HG03060 (cell line): ENCODE results near the gene MALRD1.

ENCODE experiments used
- ATAC-seq: cut with Tn5 transposase; IDR thresholded peaks from one replicate; pipeline ENCODE4 v1.9.1; 2021; ENCODE audit warnings: low read depth, moderate number of reproducible peaks; ENCODE audit not compliant: unreplicated experiment

MALRD1 gene

DNA sequence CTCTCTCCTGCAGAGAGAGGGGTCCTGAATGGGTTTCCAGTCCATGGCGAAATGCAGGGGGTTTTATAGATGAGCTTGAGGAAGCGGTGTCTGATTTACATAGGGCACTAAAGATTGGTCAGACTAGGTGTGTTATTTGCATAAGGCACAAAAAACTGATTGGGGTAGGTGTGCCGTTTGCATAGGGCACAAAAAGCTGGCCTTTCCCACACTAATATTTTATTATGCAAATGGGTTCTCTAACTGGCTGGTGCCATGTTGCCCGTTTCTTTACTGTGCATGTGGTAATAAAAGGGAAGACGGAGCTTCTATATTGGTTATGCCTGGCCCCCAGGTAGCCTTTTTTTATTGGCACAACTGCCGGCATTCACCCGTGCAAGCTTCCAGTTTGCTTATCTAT is 50.2 kb downstream of the MALRD1 start:
- ATAC-seq: no peak

DNA sequence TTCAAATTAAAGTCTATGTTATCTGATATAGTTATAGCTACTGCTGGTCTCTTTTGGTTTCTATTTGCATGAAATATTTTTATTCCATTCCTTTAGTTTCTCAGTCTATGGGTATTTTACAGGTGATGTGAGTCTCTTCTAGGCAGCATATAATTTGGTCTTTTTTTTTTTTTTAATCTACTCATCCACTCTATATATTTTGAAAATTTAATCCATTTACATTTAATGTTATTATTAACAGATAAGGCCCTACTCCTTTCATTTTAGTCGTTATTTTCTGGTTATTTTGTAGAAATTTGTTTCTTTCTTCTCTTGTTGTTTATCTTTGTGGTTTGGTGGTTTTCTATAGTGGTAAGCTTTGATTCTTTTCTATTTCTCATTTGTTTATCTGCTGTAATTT is 58.8 kb downstream of the MALRD1 start:
- no peak for ATAC-seq

DNA sequence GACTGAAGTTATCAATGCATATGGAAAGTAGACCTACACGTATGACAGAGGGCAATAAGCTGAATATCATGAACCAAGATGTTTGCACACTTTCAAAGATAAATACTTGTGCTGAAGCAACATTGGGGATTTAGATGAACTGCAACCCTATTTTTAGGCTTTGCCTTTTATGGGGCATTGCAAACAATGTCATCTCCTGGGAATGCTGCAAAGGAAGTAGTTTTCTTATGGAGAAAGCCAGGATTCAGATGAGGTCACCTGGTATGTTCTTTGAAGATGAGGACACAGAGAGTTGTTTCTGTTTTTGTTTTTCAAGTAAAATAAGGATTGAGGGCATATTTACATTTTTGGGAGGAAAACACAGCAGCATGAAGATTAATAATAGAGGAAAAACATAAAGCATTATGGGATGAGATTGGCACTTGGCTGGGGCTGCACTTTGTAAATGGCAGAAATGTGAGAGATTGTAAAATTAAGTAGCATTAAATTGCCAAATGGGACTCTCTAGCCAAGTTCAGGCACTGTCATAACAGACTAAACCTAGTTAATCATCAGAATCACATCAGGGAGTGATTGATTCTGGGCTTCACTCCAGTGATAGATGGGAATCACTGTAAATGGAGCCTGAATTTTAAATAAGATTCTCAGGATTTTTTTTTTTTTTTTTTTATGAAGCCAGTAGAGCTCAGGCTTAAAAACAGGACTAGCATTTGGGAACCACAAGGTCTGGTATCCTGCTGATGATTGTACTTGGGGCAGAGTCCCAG is 63.1 kb downstream of the MALRD1 start:
- ATAC-seq: no peak

DNA sequence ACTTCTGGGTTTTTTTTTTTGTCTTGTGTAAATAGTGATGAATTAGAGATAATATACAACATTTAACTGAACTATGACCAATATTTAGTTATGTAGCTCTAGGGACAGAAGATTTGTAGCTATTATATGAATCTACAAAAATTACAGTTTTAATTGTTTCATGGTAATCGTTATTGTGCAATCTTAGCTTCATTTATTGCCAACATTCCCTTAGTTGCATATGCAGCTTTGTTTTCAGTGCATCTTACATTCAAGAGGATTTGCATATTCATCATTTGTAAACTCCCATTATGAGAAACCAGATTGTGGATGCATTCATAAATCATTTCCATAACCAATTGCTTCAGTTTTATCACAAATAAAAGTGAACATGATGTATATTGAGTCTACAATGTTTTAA is 68.8 kb downstream of the MALRD1 start:
- no peak for ATAC-seq

DNA sequence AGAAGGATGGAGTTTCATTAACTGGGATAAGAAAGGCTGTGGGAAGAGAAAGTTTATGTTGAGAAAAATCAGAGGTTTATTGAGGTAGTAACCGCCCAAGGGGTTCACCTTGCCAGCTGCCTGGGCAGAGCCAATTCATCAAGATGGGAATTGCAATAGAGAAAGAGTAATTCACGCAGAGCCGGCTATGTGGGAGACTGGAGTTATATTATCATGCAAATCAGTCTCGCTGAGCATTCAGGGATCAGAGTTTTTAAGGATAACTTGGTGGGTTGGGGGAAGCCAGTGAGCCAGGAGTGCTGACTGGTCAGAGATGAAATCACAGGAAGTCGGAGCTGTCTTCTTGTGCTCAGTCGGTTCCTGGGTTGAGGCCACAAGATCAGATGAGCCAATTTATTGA is 70.6 kb downstream of the MALRD1 start:
- ATAC-seq: no peak

DNA sequence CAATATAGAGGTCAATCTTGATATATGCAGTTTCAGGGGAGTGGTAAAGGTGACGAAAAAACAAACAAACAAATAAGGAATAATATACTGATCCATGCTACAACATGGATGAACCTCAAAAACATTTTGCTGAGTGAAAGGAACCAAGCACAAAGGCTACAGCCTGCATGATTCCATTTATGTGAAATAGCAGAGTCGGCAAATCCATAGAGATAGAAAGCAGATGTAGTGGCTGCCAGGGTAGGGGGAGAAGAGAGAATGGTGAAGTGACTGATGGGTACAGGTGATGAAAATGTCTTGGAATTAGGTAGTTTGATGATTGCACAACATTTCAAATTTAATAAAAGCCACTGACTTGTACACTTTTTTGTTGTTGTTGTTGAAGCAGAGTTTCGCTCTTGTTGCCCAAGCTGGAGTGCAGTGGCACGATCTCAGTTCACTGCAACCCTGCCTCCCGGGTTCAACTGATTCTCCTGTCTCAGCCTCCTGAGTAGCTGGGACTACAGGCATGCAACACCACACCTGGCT is 71.8 kb downstream of the MALRD1 start:
- ATAC-seq: no peak

DNA sequence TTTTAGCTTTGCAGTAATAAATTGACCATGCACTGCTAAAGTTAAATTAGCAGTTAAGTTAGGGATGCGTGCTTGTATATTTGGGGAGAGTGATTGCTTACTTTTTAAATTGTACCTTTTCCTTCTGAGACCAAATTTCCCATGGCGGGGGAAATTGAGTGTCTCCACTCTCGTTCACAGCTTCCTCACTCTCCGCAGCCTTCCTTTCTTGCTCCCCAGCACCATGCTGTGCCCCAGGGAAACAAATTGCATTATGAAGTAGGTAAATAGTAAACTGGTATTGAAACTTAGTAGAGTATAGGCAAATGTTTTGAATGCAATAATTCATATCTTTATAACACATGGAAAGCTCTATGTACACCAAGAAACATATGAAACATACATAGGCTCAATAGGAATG is 85.4 kb downstream of the MALRD1 start:
- ATAC-seq: no peak

DNA sequence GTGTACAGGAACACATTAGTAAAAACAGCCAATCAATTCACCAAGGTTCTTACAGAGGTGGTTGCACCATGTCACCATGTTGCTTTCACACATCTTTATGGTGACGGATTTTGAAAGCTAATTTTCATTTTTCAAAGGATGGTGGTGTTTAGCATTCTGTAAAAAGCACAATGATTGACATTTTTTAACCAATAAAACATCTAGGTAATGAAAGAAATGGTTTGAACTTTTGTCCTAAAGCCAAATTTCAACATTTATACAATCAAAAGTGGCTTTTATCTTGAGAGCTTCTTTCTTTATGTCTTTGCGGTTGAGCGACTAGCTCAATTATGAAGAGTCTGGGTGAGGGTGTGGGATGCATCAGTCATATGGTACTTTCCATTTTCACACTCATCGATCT is 94.4 kb downstream of the MALRD1 start:
- no peak for ATAC-seq

DNA sequence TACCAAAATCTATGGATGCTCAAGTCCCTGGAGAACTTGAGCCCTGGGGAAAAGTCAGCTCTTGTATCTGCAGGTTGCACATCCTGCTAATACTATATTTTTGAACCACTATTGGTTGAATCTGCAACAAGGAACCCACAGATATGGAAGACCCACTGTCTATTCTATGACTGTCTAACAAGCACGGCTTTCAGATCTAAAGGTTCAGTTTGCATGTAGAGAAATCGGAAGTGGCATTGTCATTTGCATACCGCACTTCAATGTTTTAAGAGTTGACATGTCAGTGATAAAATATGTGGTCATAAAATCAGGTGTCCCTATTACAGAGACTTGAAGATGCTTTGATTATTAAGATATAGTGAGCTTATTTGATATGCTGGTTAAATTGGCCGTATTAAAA is 95.6 kb downstream of the MALRD1 start:
- no peak for ATAC-seq

DNA sequence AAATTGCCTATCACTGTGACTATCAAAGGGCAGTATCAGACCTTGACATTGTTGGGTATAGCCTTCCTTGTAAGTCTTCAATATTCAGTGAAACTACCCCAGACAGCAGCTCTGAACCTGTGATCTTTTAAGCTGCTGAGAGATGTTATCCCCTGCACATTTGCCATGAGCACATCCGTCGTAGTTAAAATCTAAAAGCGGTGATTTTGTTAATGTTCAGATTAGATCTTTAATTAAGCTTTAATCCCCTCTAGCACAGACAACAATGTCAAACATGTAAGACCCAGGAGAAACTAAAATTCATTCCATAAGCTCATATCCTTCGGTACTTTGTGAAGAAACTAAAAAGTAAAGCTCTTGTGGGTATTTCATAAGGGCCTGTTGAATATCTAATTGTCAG is 105.8 kb downstream of the MALRD1 start:
- no peak for ATAC-seq

DNA sequence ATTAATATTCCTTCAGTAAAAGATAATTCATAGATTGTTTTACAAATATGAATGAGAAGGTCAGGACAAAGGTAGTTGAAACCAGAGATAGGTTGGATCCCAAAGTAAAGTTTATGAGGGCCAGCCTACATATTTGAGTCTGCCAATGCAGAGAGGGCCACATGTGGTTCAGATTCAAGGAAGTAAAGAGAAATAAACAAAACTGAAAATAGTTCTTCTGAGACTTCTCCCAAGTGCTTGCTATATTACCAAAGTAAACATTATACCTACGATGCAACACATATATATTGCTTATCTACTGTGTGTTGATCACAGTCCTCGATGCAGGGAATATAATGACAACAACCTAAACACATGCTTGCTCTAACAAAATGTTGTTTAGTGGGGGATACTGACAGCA is 109.8 kb downstream of the MALRD1 start:
- ATAC-seq: no peak

DNA sequence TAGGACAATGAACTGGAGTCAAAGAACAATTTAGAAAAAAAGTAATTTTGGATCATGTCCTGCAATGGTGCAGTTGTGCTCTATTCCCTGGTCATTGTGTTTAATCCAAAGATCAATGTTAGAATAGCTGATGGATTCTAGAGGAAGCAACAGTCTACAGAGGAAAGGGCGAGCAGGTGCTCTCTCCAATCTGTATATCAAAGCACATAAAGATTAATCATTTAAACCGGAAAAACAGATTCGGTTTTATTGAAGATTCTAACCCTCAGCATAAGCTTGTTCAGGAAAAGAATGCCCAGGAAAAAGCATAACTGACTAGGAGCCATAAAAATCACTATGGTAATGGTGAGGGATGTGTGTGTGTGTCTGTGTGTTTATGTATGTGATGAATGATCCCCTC is 110.3 kb downstream of the MALRD1 start:
- ATAC-seq: no peak

DNA sequence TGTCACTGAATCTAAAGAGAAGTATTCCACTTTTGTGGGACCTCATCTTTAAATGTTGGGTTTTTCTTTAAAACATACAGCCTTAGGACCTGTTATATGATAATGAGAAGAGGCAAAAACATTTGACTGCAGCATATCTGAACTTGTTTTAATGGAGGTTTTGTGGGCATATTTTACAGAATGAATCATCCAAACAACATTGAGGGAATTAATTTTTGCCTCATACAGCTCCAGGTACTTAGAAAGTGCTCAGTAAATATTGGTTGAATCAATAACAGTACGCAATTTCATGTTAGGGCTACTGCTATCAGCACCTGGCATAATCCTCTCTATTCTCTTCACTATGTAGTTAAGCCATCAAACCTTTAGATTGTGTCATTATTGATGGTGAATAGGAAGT is 115.9 kb downstream of the MALRD1 start:
- ATAC-seq: no peak

DNA sequence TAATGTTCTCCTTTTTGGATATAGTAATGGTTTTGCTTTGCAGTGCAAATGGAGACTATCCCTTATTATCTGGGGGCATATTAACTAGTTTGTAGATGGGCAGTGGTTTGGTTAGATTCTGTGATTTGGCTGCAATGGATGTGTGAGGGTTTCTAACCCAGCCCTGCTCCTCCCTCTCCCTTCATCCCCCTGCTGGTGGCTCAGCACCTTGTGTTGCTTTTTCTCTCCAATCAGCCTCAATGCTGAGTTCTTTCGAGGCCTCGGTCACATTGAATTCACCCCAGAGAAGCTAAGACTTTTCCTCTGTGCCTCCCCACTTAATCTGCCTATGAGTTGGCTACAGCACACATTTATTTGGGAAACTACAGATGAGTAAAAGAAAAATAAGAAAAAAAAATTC is 120.0 kb downstream of the MALRD1 start:
- ATAC-seq: no peak

DNA sequence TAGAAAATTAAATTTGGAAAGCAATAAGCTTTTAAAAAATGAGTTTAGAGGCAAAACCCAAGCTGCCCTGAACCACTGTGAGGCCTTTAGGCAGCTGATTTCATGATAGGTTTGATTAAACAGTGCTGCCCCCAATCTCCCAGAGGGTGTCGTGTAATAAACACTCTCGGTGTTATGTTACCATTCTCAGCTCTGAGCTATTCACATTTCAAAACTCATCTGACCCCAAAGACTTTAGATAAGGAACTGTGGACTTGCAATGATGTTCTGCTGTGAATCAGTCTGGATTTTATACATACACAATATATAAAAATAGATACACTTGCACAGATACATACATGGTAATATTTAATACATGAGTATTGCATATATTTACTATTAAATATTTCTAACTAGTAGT is 120.4 kb downstream of the MALRD1 start:
- no peak for ATAC-seq

DNA sequence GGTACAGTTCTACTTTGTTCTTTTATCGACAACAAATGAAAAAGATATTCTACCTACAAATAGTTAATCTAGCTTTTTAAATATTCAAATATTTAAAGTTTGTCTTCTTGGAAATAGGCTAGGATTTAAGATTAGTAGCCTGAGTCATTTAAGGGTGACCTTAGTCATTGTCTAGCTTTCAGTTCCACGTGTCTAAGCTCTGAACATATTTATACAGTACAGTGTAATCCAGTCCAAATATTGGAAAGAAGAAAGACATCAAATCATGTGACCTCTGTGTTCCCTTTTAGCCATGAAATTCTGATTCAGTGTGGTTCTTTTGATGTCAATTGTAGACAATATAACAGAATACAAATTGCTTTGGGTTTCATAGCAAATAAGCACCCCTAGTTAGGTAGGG is 121.1 kb downstream of the MALRD1 start:
- no peak for ATAC-seq

DNA sequence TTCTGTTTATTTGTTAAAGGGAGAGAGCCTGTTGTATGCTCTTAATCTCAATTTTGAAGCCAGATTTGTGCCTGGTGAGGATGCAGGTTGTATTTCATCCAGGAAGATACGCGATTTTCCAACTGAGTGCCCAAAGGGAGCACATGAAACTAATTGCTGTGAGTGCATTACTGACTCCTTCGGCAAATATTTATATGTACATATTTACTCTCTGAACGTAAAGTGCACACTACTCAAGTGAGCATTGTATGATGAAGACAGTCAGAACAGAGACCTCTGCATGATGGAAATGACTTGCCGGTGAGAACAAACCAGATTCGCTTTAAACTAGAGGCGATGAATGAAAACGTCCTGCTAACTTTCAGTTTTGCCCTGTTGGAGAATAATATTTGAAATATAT is 130.1 kb downstream of the MALRD1 start:
- ATAC-seq: no peak

DNA sequence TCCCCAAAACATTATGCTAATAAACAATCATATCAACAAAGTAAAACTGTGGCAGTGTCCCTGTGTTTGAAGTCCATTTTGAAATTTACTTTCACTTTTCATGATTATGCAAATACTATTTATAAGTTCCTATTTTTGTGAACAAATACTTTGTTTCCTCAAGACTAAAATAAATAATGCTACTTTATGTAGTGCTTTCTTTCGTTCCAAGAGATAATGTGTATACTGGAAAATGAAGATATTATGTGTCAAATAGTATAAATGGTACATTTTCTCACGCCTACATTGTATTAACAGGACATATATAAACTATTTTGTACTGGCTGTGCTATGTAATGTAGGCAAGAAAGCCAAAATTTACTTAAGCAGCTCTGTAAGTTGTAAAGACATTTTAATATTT is 136.3 kb downstream of the MALRD1 start:
- no peak for ATAC-seq

DNA sequence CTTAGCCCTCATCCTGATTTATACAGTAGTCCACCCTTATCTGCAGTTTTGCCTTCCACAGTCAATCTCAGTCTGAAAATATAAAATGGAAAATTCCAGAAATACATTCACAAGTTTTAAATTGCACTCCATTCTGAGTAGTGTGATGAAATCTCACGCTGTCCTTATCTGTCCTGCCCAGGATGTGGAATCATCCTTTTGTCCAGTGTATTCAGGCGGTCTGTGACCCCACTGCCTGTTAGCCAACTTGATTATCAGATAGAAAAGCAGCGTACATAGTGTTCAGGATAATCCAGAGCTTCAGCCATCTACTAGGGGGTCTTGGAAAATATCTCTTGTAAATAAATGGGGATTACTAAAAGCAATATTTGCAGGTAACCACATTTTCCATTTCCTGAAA is 146.3 kb downstream of the MALRD1 start:
- ATAC-seq: no peak

DNA sequence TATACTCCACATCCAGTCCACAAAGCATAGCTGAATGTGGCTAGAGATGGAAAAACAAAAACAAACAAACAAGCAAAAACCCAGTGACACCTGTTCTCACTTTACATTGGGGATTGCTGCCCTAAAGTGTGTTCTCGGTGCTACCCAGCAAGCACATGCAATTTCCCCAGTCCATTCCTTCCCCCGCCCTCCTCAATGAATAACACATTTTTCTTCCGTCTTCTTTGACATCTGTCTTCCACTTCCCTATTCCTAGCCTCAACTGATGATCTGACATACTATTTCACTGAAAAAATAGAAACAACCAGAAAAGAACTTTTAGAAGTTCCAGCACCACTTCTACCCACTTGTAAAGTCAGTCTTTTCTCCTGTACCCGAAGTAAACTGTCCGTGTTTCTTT is 147.1 kb downstream of the MALRD1 start:
- no peak for ATAC-seq

DNA sequence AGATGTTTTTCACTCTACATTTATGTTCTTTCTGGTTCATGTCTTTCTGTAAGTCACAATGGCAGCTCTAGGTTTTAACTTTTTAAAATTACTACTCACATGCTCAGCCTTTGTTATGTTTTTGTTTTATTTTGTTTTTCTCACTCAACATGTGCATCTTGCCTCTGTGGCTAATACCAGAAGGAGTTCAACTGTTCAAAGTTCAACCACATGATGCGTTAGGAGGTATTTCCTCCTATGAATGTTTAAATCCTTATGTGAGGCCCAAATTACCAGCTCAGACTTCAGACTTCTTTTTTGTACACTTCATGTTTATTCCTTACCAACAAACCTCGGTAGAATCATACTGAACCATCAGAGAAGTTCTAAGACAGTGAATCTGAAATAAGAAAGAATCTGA is 151.6 kb downstream of the MALRD1 start:
- ATAC-seq: no peak

DNA sequence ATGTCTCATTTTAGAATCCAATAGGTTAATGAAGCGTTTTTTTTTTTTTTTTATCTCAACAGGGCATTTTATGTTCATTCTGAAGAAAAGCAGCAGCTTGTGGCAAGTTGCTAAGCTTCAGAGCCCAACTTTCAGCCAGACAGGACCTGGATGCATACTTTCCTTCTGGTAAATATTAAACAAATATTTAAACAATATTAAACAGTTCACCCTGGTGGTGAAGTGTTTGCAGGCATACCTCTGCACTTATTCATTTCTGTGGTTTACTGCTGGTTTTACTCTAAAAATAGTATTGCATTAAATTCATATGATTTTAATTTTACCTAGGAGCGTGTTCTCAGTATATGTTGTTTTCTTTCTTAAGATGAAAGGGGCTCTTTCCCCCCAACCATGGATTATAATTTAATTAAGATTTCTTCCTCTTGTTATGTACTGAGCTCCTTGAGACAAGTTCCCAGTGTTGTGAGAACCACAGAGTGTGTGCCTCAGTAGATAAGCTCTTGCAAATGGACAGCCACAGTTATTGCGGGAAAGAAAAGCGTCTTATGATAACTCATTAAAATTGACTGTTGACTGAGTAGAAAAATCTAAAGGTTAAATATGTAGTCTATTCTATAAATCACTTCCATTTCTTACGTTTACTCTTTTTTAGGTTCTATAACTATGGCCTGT is 155.8 kb downstream of the MALRD1 start:
- no peak for ATAC-seq
